K562 (cell line): ENCODE data around the gene SLC35B4. TPM values are rescaled to one million over a fixed set of nuclear protein-coding genes. Genes with fewer than 3 reads are reported as not detected.

Source experiments
- DDX20 ChIP-seq: fragments of 450-650 bp; IDR thresholded peaks from 2 replicates; pipeline ENCODE4 v1.6.1; 2016; ENCODE audit warnings: missing genetic modification characterization, low read depth, mild to moderate bottlenecking, missing compliant biosample characterization, moderate library complexity
- HNRNPLL ChIP-seq: fragments of 200-400 bp; formaldehyde crosslinking; IDR thresholded peaks from 2 replicates; pipeline ENCODE4 v1.6.1; 2017; ENCODE audit warnings: low read length, low read depth, mild to moderate bottlenecking; ENCODE audit not compliant: poor library complexity, severe bottlenecking
- KAT7 ChIP-seq: sonication (generic); formaldehyde crosslinking; IDR thresholded peaks from 2 replicates; pipeline ENCODE4 v1.8.0; 2022; ENCODE audit warnings: missing genetic modification reagents, mild to moderate bottlenecking, borderline replicate concordance
- SRSF1 ChIP-seq: fragments of 200-400 bp; formaldehyde crosslinking; IDR thresholded peaks from 2 replicates; pipeline ENCODE4 v1.6.1; 2017; ENCODE audit warnings: mild to moderate bottlenecking, low read depth, low read length, moderate library complexity
- ZNF253 ChIP-seq: fragments of 250-450 bp; sonication (Bioruptor Pico); conservative IDR thresholded peaks from 2 replicates; pipeline ENCODE4 v1.6.1; 2021; ENCODE audit warnings: mild to moderate bottlenecking
- ZNF75A ChIP-seq: fragments of 450-650 bp; formaldehyde crosslinking; IDR thresholded peaks from 2 replicates; pipeline ENCODE4 v1.4.0; 2020; ENCODE audit warnings: mild to moderate bottlenecking
- polyA plus RNA-seq, 8 experiments: library from polyadenylated mRNA; depleted of rRNA in 4 of 8; stranded (reverse) in 5 of 8; unstranded in 3 of 8; fragments of >200 nt; fragmentation: Nextera tagmentation in 2 of 8; fragmentation: Illumina TruSeq in 1 of 8; extraction: Ambion mirVana in 2 of 8; extraction: Trizol in 1 of 8; gene quantifications; 2 replicates each; pipeline versions ENCODE4 v1.2.1 to v1.2.3, GENCODE V29; 2011 to 2014; ENCODE audit warnings: inconsistent platforms in 1 of 8, missing spikeins in 1 of 8
- total RNA-seq, 7 experiments: library from RNA; depleted of rRNA in 6 of 7; stranded (reverse); fragments of >200 nt in 6 of 7; fragmentation: Illumina TruSeq in 2 of 7; extraction: Trizol in 2 of 7; gene quantifications; 2 replicates each; pipeline versions ENCODE4 v1.2.1 to v1.2.3, GENCODE V29; 2011 to 2021; ENCODE audit warnings: low replicate concordance in 1 of 7
- TF ChIP-seq, protein P1 (sequence below), 2 experiments: fragments of 450-650 bp in 1 of 2; sonication (generic) in 1 of 2; formaldehyde crosslinking; conservative IDR thresholded peaks; 2 replicates each; pipeline versions ENCODE4 v1.4.0 to v1.8.1; 2020 to 2022; ENCODE audit warnings: mild to moderate bottlenecking in 1 of 2, missing genetic modification reagents in 1 of 2
- TF ChIP-seq, protein P2 (sequence below): sonication (generic); formaldehyde crosslinking; IDR thresholded peaks from 2 replicates; pipeline ENCODE4 v1.8.0; 2022; ENCODE audit warnings: mild to moderate bottlenecking, low read depth, missing genetic modification reagents
- TF ChIP-seq, protein P3 (sequence below): sonication (generic); formaldehyde crosslinking; IDR thresholded peaks from 2 replicates; pipeline ENCODE4 v1.8.0; 2022; ENCODE audit warnings: mild to moderate bottlenecking, missing genetic modification reagents
- TF ChIP-seq, protein P4 (sequence below), 3 experiments: fragments of 200-800 bp in 1 of 3; fragments of 250-450 bp in 1 of 3; fragments of 450-650 bp in 1 of 3; sonication (Bioruptor Pico) in 1 of 3; sonication (Bioruptor generic) in 1 of 3; formaldehyde crosslinking in 1 of 3; IDR thresholded peaks; 2 replicates each; pipeline versions ENCODE4 v1.6.1 to v1.8.0; 2016 to 2022; ENCODE audit warnings: mild to moderate bottlenecking in 2 of 3, missing genetic modification characterization in 2 of 3, missing compliant biosample characterization in 1 of 3, moderate library complexity in 1 of 3
- TF ChIP-seq, protein P5 (sequence below): fragments of 450-650 bp; IDR thresholded peaks from 2 replicates; pipeline ENCODE4 v1.6.1; 2016; ENCODE audit warnings: mild to moderate bottlenecking

The SLC35B4 gene
- total and polyA plus RNA-seq, 9 of the 15 experiments (the other 6 are each of a cell fraction or from before 2014, with no cell fraction given): 6.1 to 34.9 (median 17.6) TPM

DNA sequence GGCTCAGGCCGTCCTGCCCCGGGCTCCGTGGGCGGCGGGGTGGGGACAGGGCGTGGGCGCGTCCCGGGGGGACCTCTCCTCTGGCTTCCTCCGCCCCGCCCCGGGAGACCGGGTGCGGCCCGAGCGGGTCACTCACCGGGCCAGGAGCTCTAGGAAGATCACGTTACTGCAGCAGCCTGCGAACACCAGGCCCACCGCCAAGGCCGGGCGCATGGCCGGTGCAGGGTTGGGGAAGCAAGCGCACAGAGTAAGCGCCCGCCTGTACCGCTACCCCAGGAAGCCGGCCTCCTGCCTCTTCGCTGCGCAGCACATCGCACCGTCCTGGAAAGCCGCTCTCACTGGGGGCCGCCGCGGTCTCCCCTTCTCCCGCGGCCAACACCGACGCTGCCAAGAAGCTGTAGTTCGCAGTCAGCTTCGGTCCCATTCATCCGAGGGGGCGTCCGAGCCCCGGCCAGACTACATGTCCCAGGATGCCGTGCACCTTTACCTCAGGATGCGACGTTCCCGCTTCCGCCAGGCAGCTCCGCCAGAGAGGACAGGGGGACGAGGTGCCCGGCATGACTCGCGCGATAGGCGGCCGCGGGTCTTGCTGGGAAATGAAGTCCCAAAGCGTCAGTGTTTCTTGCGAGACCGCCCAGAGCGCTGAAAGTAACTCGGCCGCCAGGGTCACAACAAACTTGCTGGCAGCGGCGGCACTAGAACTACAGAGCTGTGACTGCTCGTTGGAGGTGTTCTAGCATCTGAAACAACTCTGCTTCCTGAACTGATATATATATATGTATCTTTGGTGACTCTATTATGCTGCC is at the start of gene SLC35B4 (continued):
- TF ChIP-seq, protein P1, sequence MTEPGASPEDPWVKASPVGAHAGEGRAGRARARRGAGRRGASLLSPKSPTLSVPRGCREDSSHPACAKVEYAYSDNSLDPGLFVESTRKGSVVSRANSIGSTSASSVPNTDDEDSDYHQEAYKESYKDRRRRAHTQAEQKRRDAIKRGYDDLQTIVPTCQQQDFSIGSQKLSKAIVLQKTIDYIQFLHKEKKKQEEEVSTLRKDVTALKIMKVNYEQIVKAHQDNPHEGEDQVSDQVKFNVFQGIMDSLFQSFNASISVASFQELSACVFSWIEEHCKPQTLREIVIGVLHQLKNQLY (CRISPR knock-in tag; conservative IDR thresholded peaks at IDR 0.05): no peak; a peak in 1 of 4 replicates
- TF ChIP-seq SRSF1 (no peak), DDX20 (tag) (no peak), KAT7 (CRISPR knock-in tag) (peak; percentile 98), HNRNPLL (peak; percentile 70), ZNF253 (CRISPR knock-in tag) (no peak), ZNF75A (CRISPR knock-in tag) (no peak)
- TF ChIP-seq, protein P2, sequence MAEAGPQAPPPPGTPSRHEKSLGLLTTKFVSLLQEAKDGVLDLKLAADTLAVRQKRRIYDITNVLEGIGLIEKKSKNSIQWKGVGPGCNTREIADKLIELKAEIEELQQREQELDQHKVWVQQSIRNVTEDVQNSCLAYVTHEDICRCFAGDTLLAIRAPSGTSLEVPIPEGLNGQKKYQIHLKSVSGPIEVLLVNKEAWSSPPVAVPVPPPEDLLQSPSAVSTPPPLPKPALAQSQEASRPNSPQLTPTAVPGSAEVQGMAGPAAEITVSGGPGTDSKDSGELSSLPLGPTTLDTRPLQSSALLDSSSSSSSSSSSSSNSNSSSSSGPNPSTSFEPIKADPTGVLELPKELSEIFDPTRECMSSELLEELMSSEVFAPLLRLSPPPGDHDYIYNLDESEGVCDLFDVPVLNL (CRISPR knock-in tag): peak; percentile 60; the same call in 1 of the 2 replicates
- TF ChIP-seq, protein P3, sequence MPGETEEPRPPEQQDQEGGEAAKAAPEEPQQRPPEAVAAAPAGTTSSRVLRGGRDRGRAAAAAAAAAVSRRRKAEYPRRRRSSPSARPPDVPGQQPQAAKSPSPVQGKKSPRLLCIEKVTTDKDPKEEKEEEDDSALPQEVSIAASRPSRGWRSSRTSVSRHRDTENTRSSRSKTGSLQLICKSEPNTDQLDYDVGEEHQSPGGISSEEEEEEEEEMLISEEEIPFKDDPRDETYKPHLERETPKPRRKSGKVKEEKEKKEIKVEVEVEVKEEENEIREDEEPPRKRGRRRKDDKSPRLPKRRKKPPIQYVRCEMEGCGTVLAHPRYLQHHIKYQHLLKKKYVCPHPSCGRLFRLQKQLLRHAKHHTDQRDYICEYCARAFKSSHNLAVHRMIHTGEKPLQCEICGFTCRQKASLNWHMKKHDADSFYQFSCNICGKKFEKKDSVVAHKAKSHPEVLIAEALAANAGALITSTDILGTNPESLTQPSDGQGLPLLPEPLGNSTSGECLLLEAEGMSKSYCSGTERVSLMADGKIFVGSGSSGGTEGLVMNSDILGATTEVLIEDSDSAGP: peak; percentile 45; the same call in 1 of the 2 replicates
- TF ChIP-seq, protein P4, sequence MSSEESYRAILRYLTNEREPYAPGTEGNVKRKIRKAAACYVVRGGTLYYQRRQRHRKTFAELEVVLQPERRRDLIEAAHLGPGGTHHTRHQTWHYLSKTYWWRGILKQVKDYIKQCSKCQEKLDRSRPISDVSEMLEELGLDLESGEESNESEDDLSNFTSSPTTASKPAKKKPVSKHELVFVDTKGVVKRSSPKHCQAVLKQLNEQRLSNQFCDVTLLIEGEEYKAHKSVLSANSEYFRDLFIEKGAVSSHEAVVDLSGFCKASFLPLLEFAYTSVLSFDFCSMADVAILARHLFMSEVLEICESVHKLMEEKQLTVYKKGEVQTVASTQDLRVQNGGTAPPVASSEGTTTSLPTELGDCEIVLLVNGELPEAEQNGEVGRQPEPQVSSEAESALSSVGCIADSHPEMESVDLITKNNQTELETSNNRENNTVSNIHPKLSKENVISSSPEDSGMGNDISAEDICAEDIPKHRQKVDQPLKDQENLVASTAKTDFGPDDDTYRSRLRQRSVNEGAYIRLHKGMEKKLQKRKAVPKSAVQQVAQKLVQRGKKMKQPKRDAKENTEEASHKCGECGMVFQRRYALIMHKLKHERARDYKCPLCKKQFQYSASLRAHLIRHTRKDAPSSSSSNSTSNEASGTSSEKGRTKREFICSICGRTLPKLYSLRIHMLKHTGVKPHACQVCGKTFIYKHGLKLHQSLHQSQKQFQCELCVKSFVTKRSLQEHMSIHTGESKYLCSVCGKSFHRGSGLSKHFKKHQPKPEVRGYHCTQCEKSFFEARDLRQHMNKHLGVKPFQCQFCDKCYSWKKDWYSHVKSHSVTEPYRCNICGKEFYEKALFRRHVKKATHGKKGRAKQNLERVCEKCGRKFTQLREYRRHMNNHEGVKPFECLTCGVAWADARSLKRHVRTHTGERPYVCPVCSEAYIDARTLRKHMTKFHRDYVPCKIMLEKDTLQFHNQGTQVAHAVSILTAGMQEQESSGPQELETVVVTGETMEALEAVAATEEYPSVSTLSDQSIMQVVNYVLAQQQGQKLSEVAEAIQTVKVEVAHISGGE (CRISPR knock-in tag; IDR thresholded peaks at IDR 0.05): peak in 1 of 3 experiments; percentile 90; a peak in 2 of 6 replicates
- TF ChIP-seq, protein P5, sequence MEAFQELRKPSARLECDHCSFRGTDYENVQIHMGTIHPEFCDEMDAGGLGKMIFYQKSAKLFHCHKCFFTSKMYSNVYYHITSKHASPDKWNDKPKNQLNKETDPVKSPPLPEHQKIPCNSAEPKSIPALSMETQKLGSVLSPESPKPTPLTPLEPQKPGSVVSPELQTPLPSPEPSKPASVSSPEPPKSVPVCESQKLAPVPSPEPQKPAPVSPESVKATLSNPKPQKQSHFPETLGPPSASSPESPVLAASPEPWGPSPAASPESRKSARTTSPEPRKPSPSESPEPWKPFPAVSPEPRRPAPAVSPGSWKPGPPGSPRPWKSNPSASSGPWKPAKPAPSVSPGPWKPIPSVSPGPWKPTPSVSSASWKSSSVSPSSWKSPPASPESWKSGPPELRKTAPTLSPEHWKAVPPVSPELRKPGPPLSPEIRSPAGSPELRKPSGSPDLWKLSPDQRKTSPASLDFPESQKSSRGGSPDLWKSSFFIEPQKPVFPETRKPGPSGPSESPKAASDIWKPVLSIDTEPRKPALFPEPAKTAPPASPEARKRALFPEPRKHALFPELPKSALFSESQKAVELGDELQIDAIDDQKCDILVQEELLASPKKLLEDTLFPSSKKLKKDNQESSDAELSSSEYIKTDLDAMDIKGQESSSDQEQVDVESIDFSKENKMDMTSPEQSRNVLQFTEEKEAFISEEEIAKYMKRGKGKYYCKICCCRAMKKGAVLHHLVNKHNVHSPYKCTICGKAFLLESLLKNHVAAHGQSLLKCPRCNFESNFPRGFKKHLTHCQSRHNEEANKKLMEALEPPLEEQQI: no peak
